Stimulated activated CD8-positive, alpha-beta memory T cell treated with anti-CD3 and anti-CD28 coated beads, Interleukin-12 subunit alpha, Interleukin-12 subunit beta, amount 100 ng/mL, for 1 hour (primary cell): Measurements from ENCODE around the gene ELK3.

Experiments used
- DNase-seq: peaks from one replicate; pipeline ENCODE4 v3.0.0-alpha.2; 2020; ENCODE audit warnings: low read depth

The ELK3 gene

GRCh38 chr12:96189781-96190180 is 4.4 kb upstream of the ELK3 start:
- no peak for DNase-seq

GRCh38 chr12:96190413-96191108 is 3.6 kb upstream of the ELK3 start:
- no peak for DNase-seq

GRCh38 chr12:96192926-96193573 is 1.1 kb upstream of the ELK3 start:
- no peak for DNase-seq

- DNase-seq: no peak
Observed at GRCh38 chr12:96194576-96194889, 358 bp downstream of the ELK3 start.

- peak; percentile 47 for DNase-seq
Observed at GRCh38 chr12:96194971-96195844, 1.0 kb downstream of the ELK3 start.

- DNase-seq: peak; percentile 28
Observed at GRCh38 chr12:96195845-96196451, 1.8 kb downstream of the ELK3 start.

- no peak for DNase-seq
Observed at GRCh38 chr12:96196781-96197180, 2.6 kb downstream of the ELK3 start.

GRCh38 chr12:96197503-96198272 is 3.5 kb downstream of the ELK3 start:
- no peak for DNase-seq

- DNase-seq: no peak
Observed at GRCh38 chr12:96198965-96199364, 4.8 kb downstream of the ELK3 start.

- DNase-seq: no peak
Observed at GRCh38 chr12:96199464-96199863, 5.3 kb downstream of the ELK3 start.

GRCh38 chr12:96201272-96202227 is 7.4 kb downstream of the ELK3 start:
- DNase-seq: no peak

GRCh38 chr12:96204381-96204780 is 10.2 kb downstream of the ELK3 start:
- DNase-seq: no peak

- no peak for DNase-seq
Observed at GRCh38 chr12:96205908-96206307, 11.7 kb downstream of the ELK3 start.

GRCh38 chr12:96206936-96207662 is 12.9 kb downstream of the ELK3 start:
- DNase-seq: no peak

- no peak for DNase-seq
Observed at GRCh38 chr12:96208346-96208745, 14.2 kb downstream of the ELK3 start.

- DNase-seq: no peak
Observed at GRCh38 chr12:96208801-96209549, 14.8 kb downstream of the ELK3 start.

GRCh38 chr12:96210376-96211055 is 16.3 kb downstream of the ELK3 start:
- DNase-seq: no peak

- DNase-seq: no peak
Observed at GRCh38 chr12:96211988-96212387, 17.8 kb downstream of the ELK3 start.
